ENCODE measurements around the gene INPP5D.

DNA sequence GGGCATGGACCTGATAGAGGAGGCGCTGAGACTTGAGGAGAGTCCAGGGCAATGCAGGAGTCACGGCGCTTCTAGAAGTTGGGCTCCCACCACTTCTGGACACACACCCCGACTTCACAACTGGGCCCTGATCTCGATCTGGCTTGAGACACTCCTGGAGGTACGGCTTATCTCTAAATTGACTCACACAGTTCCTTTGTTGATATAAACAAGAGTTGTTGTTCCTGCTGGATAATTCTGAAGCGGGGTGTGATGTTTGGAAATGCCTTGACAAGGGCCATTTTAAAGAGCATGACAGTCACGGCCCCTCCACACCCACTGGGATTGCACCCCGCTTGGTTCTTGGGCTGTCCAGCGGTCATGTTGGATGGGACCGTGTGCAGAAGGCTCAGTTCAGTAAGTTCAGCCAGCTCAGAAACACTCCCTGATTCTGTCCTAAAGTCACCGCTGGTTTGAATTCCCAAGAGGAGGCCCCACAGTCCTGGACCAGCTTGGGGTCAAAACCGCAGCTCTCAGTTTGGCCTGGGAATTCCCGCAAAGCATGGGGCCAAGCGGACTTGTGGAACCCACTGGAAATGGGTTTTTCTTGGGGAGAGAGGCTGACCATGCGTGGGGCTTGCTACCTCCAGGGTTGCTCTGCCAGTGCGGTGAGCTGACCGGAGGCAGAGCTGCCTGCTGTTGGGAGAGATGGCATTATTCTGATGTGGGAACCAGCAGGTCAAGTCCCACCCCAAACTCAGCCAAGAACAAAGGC lies 37.0 kb upstream of the INPP5D start:
- TF ChIP-seq, protein P1, sequence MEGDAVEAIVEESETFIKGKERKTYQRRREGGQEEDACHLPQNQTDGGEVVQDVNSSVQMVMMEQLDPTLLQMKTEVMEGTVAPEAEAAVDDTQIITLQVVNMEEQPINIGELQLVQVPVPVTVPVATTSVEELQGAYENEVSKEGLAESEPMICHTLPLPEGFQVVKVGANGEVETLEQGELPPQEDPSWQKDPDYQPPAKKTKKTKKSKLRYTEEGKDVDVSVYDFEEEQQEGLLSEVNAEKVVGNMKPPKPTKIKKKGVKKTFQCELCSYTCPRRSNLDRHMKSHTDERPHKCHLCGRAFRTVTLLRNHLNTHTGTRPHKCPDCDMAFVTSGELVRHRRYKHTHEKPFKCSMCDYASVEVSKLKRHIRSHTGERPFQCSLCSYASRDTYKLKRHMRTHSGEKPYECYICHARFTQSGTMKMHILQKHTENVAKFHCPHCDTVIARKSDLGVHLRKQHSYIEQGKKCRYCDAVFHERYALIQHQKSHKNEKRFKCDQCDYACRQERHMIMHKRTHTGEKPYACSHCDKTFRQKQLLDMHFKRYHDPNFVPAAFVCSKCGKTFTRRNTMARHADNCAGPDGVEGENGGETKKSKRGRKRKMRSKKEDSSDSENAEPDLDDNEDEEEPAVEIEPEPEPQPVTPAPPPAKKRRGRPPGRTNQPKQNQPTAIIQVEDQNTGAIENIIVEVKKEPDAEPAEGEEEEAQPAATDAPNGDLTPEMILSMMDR (IDR thresholded peaks at IDR 0.05; ENCODE audit: low read length) = no peak
- no peak for TF ChIP-seq EZH2 (IDR thresholded peaks at IDR 0.05; ENCODE audit: borderline replicate concordance, low read length)

Data from OCI-LY1 (cell line).